Measurements from ENCODE around the gene DIP2A.

DNA sequence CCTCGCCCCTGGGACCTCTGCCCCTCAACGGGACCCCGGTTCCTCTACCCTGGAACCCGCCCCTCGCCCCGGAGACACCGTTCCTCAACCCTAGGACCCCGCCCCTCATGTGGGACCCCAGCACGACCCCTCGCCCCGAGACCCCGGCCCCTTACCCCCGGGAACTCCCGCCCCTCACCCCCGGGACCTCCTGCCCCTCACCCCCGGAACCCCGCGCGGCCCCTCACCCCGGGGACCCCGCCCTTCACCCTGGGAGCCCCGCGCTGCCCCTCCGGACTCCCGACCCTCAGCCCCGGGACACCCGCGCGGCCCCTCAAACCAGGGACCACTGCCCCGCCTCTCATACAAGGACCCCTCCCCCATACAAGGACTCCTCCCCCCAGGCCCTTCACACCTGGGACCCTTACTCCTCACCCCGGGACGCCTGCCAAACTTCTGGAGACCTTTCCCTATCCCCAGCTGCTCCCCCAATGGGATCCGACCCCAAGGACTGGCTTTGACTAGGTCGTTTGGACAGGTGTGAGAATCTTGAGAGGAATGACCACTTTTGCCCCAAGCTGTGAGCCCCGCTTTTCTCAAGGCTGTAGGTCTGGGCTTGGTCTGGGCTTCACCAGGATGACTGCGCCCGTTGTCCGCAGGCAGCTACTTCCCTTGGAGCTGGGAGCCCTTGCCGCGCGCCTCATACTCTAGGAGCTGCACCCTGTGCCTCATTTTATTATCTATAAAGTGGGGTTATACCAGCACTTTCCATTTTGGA is 843 bp downstream of the DIP2A start:
- TF ChIP-seq ZNF274 (CRISPR knock-in tag; IDR thresholded peaks at IDR 0.05) = no peak
- 0 out of 2 replicates have a peak, but pooled peaks have one; percentile 56 for TF ChIP-seq ZBTB7A (CRISPR knock-in tag; IDR thresholded peaks at IDR 0.05)
- TF ChIP-seq MTF2 (CRISPR knock-in tag; IDR thresholded peaks at IDR 0.05; ENCODE audit: borderline replicate concordance) = no peak
- no peak for TF ChIP-seq MLLT10 (CRISPR knock-in tag; IDR thresholded peaks at IDR 0.05)
- TF ChIP-seq ZNF556 (CRISPR knock-in tag; IDR thresholded peaks at IDR 0.05; ENCODE audit: borderline replicate concordance) = no peak
- no peak for TF ChIP-seq PHB2 (IDR thresholded peaks at IDR 0.05; ENCODE audit: partially characterized antibody)
- TF ChIP-seq, protein P1, sequence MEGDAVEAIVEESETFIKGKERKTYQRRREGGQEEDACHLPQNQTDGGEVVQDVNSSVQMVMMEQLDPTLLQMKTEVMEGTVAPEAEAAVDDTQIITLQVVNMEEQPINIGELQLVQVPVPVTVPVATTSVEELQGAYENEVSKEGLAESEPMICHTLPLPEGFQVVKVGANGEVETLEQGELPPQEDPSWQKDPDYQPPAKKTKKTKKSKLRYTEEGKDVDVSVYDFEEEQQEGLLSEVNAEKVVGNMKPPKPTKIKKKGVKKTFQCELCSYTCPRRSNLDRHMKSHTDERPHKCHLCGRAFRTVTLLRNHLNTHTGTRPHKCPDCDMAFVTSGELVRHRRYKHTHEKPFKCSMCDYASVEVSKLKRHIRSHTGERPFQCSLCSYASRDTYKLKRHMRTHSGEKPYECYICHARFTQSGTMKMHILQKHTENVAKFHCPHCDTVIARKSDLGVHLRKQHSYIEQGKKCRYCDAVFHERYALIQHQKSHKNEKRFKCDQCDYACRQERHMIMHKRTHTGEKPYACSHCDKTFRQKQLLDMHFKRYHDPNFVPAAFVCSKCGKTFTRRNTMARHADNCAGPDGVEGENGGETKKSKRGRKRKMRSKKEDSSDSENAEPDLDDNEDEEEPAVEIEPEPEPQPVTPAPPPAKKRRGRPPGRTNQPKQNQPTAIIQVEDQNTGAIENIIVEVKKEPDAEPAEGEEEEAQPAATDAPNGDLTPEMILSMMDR (CRISPR knock-in tag; IDR thresholded peaks at IDR 0.05) = no peak
- TF ChIP-seq HDAC6 (IDR thresholded peaks at IDR 0.05; ENCODE audit: low read depth, low read length) = no peak
- no peak for TF ChIP-seq ZNF713 (CRISPR knock-in tag; IDR thresholded peaks at IDR 0.05)
- TF ChIP-seq FOXJ3 (CRISPR knock-in tag; IDR thresholded peaks at IDR 0.05; ENCODE audit: borderline replicate concordance) = no peak
- TF ChIP-seq, protein P2, sequence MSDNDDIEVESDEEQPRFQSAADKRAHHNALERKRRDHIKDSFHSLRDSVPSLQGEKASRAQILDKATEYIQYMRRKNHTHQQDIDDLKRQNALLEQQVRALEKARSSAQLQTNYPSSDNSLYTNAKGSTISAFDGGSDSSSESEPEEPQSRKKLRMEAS (IDR thresholded peaks at IDR 0.05) = no peak

All from HepG2 (cell line).